Right lobe of liver (tissue), 4 donors: ENCODE results near the gene EFNA5.

Experiments used
- POLR2A ChIP-seq: fragments of 450-650 bp; IDR thresholded peaks from one replicate; pipeline ENCODE4 v1.6.1; 2017; ENCODE audit warnings: antibody characterized with exemption, mild to moderate bottlenecking
- TF ChIP-seq, protein P1 (sequence below), 4 donors: fragments of 200-600 bp in 3 of 4; fragments of 450-650 bp in 1 of 4; IDR thresholded peaks; one replicate each; pipeline versions ENCODE4 v1.5.1 to v1.8.0; 2016 to 2022; ENCODE audit warnings: antibody characterized with exemption in 4 of 4, mild to moderate bottlenecking in 2 of 4
- donor health status: DM: no; HTN: no; CAD: no.
- donor health status: DM: no; HTN: no; CAD: no.
- donor health status: DM: no; HTN: yes; CAD: no.

- TF ChIP-seq POLR2A = no peak
- TF ChIP-seq, protein P1, sequence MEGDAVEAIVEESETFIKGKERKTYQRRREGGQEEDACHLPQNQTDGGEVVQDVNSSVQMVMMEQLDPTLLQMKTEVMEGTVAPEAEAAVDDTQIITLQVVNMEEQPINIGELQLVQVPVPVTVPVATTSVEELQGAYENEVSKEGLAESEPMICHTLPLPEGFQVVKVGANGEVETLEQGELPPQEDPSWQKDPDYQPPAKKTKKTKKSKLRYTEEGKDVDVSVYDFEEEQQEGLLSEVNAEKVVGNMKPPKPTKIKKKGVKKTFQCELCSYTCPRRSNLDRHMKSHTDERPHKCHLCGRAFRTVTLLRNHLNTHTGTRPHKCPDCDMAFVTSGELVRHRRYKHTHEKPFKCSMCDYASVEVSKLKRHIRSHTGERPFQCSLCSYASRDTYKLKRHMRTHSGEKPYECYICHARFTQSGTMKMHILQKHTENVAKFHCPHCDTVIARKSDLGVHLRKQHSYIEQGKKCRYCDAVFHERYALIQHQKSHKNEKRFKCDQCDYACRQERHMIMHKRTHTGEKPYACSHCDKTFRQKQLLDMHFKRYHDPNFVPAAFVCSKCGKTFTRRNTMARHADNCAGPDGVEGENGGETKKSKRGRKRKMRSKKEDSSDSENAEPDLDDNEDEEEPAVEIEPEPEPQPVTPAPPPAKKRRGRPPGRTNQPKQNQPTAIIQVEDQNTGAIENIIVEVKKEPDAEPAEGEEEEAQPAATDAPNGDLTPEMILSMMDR (IDR thresholded peaks at IDR 0.05) = no peak
Measured at GRCh38 chr5:107699425-107699824, 28.7 kb upstream of the EFNA5 start.
